HG03175 (cell line): ENCODE data around the gene ZNF521.

Source experiments
- ATAC-seq: cut with Tn5 transposase; IDR thresholded peaks from one replicate; pipeline ENCODE4 v1.9.1; 2021; ENCODE audit warnings: mild to moderate bottlenecking, moderate library complexity; ENCODE audit not compliant: unreplicated experiment

ZNF521 gene

DNA sequence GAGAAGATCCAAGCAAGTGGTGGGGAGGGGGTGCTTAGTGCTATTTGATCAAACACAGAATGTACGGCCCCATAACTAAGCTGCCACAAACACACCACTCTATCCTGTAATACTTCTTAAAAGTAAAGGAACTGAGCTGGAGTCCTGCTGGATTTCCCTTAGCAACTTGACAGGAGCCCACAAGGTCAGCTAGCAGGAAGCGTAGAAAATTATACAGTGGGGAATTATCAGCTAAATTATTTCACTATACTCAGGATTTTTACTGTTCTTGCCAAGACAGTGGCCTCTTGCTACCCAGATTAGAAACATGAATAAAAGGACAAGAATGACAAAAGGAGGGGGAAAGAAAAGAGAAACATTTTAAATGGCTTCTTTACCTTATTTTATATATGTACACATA lies 217.1 kb downstream of the ZNF521 start:
- no peak for ATAC-seq

DNA sequence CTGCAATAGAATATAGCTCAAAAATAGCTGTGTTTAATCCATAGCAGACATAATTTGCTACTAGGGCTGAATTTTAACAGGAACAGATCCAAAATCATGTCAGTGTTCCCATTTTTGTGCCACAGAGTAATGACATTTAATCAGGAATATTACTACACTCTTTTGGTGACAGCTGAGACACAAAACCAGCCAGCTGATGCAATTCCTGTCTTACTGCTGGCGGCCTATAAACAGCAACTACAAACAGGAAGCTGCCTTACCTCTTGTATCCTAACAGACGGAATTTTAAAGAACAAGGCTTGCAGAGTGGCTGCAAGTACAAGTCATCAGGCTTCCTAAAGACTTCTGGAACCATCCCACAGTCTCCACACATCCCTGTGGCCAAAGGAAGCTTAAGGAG lies 218.1 kb downstream of the ZNF521 start:
- ATAC-seq: no peak

DNA sequence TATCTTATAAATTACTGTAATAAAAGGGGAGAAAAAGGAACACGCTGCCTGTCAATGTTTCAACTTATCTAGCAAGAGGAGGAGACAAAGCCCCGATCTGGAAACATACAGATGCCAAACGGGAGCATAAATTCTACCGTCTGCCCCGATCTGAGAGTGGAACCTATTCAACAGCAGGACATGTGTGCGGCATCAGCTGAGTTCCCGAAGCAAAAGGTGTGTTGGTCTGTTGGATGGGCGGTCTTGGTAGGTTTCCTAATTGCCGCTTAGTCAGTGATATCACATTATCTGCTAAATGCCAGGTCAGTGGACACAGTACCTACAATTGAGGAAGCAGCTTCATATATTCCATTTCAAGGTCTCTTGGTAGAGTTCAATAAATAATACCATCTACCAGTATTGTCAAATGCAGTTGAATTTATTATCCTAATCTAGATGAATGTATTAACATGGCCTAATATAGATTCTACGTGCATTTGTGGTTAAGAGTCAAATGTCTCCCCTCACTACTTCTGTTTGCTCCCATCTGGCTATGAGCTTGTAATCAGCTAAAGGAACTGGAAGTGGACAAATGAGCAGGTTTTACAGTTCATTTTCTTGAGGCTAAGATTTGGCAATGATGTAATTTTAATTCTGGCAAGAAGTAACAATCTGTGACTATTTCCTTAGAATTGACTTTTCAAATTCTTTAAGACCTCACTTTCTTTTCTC lies 219.0 kb downstream of the ZNF521 start:
- ATAC-seq: no peak

GRCh38 chr18:25126751-25127150 lies 225.2 kb downstream of the ZNF521 start:
- ATAC-seq: no peak

DNA sequence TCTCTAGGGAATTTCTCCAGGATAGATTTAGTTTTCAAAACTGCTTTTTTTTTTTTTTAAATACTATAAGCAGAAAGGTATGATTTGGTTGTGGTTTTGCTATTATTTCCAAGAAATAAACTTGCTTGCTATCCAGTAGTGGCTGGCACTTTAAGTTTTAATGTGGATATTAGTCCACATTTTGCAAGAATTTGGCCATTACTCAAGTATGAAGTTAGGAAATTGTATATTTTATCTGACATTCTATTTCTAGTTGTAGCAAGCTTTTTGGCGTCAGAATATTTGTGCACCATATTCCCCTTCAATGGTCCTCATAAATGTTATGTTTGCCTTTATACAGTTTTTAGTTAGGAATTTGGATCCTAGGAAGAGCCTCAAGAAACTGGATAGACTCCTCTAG lies 226.3 kb downstream of the ZNF521 start:
- ATAC-seq: no peak

DNA sequence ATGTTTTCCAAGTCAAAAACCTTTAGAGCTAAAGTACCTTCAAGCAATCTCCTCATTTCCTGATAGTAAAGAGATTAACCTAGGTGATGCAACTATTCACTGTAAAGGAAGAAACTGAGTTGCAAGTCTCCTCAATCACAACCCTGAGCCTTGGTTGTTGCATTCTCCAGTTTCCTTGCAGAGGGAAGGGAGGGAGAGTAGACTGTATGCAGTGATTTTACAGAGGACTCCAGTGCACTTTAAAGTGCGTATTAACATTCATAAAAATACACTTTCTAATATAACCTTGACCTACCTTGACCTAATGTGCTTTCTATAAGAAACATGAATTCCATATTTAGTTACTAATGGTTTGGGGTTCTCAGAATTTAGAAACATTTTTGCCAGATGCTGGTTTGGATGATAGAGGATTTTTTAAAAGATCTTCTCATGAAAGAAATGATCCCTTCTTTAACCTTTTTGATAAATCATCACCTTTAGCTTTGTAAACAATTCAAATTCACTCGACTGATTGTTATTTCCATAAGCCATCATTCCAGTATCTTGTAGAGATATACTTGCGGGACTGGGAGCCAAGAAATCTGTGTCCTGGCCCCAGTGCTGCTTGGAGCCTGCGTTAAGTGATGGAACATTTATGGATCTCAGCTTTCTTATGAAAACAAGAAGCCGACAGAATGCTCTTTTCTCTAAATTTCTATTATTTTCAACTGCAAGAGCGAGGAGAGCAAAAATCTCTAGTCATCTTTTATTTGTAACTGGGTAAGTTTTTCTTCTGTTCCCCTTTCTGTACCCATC lies 228.3 kb downstream of the ZNF521 start:
- ATAC-seq: no peak

DNA sequence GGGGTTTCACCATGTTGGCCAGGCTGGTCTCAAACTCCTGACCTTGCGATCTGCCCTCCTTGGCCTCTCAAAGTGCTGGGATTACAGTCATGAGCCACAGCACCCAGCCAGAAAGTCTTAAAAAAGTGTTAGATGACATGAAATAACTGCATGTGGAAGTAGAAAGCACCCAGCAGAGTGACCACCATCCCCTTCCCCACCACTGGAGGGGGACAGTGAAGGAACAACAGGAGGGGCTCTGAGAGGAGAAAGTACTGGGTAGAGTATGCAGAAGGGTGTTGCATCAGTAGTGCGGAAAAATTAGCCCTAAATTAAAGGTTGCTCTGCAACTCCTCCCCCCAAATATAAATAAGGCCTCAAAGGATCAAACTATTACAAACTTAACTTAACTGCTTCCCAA lies 230.5 kb downstream of the ZNF521 start:
- ATAC-seq: no peak

GRCh38 chr18:25113566-25113965 lies 238.4 kb downstream of the ZNF521 start:
- ATAC-seq: no peak

GRCh38 chr18:25112821-25113434 lies 239.0 kb downstream of the ZNF521 start:
- no peak for ATAC-seq

DNA sequence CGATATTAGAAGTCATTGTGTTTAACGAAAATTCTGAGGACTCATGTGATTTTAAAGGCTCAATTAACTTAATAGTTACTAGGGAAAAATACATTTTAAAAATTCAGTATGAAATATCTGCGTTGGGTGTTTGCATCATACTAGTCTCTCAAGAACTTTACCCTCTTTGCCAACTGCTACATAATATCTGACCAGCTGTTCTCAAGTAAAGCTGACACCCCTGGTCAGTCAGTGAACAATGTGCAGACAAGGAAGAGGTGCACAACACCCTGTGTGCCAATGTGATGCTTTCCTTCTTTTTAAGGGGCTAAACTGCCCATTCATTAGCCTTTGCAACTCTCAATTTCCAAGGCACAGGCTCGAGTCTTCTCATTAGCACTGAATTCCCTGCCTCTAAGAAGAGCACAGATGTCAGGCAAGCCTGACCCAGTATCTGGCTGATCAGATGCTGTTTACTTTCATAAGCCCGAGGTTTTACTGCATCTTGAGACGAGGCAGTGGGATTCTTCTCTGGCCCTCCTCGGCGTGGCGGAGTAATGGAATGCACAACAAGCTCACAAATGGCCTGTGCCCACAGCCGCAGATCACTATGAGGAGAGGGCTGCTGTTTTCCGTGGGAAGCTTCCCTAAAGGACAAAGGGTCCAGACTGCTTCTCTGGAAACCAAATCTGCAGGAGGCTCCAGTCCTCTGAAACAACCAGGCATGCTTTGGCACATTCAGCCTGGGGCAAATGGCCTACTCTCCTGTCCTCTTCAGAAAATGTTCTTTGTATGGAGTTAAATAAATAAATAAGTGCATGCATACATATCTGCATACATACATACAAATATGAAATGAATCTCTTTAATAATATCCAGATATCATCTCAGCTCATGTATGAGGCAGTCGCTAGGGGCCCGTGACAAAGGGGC lies 240.3 kb downstream of the ZNF521 start:
- ATAC-seq: no peak

- no peak for ATAC-seq
Observed at GRCh38 chr18:25109484-25109883, 242.5 kb downstream of the ZNF521 start.

GRCh38 chr18:25103468-25104155 lies 248.4 kb downstream of the ZNF521 start:
- ATAC-seq: no peak

DNA sequence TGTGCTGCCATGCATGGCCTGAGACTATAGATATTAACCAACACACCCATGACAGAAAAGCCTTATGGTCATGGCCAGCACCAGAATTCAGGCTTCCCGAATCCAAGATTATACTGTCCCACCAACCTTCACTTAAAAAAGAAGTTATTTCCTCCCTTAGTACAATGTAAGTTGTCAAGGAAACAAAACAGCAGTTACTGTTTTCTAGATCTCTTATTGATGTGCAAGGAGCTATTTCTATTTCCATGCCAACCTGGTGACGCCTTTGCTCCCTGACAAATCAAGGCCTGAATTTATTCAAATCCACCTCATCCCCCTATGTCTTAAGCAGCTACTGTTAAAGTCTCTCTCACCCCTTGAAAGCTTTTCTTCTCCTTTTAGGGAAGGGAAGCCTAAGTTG lies 249.3 kb downstream of the ZNF521 start:
- ATAC-seq: no peak

GRCh38 chr18:25100418-25100817 lies 251.5 kb downstream of the ZNF521 start:
- ATAC-seq: no peak

DNA sequence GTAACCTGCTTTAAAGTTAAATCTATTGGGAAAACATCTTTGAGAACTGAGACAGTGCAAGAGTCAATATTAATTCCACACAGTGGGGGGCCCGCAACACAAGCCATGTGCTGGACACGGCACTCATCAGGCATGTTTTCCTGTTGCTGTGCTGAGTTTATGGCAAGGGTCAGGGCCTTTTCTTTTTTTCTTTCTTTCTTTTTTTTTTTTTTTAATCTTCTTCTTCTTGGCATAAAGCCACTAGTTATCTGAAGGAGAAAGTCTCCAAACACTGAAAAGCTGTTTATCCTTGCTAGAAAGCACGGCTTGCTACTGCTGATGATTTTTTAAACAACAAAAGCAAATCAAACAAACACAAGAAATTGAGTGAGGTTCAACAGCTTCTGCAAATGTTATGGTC lies 252.1 kb downstream of the ZNF521 start:
- no peak for ATAC-seq

GRCh38 chr18:25097569-25098056 lies 254.4 kb downstream of the ZNF521 start:
- ATAC-seq: no peak

- no peak for ATAC-seq
Observed at GRCh38 chr18:25097057-25097456, 254.9 kb downstream of the ZNF521 start.

DNA sequence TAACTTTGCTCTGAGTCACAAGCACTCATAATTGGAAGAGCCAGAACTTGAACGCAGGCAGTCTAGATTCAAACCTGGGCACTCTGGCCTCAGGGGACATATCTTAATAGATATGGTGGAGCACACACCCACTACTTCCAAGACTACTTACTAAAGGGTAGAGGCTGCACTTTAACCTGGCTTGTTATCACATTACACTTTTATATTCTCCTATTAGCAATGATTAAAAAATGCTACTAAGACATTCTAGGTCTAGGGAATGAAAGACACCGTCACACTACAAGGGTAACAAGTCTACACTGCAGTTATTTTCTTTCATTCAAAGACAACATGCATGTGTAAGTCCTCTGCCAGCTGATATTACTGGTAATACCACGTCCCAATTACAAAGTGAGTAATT lies 258.8 kb downstream of the ZNF521 start:
- no peak for ATAC-seq

GRCh38 chr18:25089470-25089869 lies 262.5 kb downstream of the ZNF521 start:
- ATAC-seq: no peak

GRCh38 chr18:25086876-25087275 lies 265.1 kb downstream of the ZNF521 start:
- no peak for ATAC-seq
